ENCODE data around the gene OR2W1.

Gene OR2W1

DNA sequence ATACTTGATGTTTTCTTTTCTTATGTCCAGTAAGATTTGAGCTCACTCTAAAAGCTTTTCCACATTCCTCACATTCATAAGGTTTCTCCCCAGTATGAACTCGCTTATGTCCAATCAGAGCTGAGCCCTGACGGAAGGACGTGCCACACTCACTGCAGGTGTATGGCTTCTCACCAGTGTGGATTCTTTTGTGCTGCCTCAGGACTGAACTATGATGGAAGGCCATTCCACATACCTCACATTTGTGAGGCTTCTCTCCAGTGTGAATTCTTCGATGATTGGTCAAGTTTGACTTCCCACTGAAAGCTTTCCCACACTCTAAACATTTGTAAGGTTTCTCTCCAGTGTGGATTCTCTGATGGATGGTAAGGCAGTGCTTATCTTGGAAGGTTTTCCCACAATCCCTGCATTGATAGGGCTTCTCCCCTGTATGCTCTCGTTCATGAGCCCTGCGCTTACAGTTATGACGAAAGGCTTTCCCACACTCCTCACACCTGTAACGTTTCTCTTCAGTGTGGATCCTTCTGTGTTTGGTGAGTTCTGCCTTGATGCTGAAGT is 49.8 kb downstream of the OR2W1 start:
- no peak for DNase-seq

All from GF-D8 (cell line).